ENCODE measurements around the gene ECI1. TPM values are rescaled to one million over a fixed set of nuclear protein-coding genes. Genes with fewer than 3 reads are reported as not detected.

The ECI1 gene
- total RNA-seq, 2 experiments from 2014 or later: 10.1 to 12.5 TPM

DNA sequence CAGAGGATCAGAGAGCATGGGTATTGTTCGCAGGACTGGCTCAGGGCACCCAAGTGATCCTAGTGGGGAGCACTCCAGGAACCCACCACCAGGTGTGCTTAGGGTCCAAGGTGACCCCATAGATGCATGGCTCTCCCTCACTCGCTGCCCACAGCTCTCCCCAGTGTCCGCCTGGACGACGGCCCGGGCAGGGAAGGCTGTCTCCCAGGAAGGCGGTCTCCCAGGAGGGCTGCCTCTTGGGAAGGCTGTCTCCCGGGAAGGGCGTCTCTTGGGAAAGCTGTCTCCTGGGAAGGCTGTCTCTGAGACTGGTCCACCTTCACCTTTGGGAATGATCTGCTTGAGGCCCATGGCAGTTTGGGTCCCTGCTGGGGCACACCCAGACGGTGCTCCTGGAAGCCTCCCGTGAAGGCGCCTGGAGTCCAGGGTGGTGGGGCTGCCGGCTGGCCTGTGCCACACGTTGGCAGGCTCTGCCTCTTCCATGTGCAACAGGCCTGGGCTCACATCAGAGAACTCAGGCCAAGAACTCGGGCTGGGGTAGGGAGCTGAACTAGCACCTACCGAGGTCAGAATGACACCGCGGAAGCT, 5.0 kb downstream of the ECI1 start:
- Histone ChIP-seq H3K27me3 (ENCODE audit: control insufficient read depth in 1 of 2, insufficient read depth in 2 of 2, low read length in 2 of 2) (no peaks in the 10 kb centered on the region), H3K9me3 (ENCODE audit: control insufficient read depth in 1 of 2, insufficient read depth in 1 of 2, low read length in 2 of 2) (no peaks in the 10 kb centered on the region), H3K27ac (ENCODE audit: low read depth in 1 of 2, low read length in 2 of 2) (no peak overlapping the region), H3K4me3 (ENCODE audit: low read length) (no peak overlapping the region), H3K4me1 (ENCODE audit: insufficient read depth, low read length) (peaks cover 13% of the 10 kb centered on the region), H3K36me3 (ENCODE audit: insufficient read depth, low read length) (peaks cover 40% of the 10 kb centered on the region)
- DNase-seq: no peak
- Mint-ChIP-seq H3K9me3 (no peaks in the 10 kb centered on the region), H3K27ac (no peak overlapping the region), H3K27me3 (no peaks in the 10 kb centered on the region), H3K4me3 (no peak overlapping the region), H3K4me1 (ENCODE audit: low read depth) (peaks cover 7% of the 10 kb centered on the region), H3K36me3 (ENCODE audit: low read depth) (peaks cover 27% of the 10 kb centered on the region)
- TF ChIP-seq, protein P1, sequence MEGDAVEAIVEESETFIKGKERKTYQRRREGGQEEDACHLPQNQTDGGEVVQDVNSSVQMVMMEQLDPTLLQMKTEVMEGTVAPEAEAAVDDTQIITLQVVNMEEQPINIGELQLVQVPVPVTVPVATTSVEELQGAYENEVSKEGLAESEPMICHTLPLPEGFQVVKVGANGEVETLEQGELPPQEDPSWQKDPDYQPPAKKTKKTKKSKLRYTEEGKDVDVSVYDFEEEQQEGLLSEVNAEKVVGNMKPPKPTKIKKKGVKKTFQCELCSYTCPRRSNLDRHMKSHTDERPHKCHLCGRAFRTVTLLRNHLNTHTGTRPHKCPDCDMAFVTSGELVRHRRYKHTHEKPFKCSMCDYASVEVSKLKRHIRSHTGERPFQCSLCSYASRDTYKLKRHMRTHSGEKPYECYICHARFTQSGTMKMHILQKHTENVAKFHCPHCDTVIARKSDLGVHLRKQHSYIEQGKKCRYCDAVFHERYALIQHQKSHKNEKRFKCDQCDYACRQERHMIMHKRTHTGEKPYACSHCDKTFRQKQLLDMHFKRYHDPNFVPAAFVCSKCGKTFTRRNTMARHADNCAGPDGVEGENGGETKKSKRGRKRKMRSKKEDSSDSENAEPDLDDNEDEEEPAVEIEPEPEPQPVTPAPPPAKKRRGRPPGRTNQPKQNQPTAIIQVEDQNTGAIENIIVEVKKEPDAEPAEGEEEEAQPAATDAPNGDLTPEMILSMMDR (IDR thresholded peaks at IDR 0.05): no peak
- POLR2A ChIA-PET: no interaction called here
- CTCF ChIA-PET: no interaction called here
- intact Hi-C loops (cut with DNase I, micrococcal nuclease): no loop called here
- no peak for ATAC-seq (ENCODE audit: poor library complexity)

DNA sequence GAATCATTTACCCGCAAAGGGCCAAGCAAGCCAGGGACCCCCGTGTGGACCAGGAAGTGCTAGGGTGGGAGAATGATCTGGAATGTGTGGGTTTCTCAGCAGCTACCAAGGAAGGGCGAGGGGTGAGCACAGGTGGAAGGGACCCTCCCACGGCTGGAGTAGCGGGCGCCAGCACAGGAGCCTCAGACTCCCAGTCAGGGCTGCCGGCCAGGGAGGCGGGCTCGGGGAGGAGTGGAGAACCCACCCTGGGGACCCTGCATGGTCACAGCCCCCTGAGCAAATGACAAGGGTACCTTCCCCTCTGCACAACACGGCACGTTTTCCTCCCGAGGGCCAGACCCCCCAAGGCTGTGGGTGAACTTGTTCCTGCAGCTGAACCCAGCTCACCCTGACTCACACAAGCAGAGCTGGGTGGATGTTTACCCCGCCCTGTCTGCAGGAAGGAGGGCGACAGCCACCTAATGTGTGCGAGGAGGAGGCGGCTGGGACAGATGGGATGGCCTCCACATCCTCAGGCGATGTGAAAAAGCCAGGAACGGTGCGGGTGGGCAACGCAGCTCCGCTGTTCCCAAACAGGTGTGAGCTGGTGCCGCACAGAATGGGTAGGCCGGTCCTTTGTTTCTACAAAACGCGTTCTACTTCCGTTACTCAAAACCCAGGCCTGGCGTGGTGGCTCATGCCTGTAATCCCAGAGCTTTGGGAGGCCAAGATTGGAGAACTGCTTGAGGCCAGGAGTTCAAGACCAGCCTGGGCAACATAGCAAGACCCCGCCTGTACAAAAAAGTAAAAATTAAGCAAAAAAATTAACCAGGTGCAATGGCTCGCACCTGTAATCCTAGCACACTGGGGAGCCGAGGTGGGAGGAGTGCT, 6.2 kb downstream of the ECI1 start:
- Histone ChIP-seq H3K36me3 (ENCODE audit: insufficient read depth, low read length) (peaks cover 40% of the 10 kb centered on the region), H3K27me3 (ENCODE audit: control insufficient read depth in 1 of 2, insufficient read depth in 2 of 2, low read length in 2 of 2) (no peaks in the 10 kb centered on the region), H3K4me1 (ENCODE audit: insufficient read depth, low read length) (peaks cover 3% of the 10 kb centered on the region), H3K9me3 (ENCODE audit: control insufficient read depth in 1 of 2, insufficient read depth in 1 of 2, low read length in 2 of 2) (no peaks in the 10 kb centered on the region), H3K4me3 (ENCODE audit: low read length) (no peak overlapping the region), H3K27ac (ENCODE audit: low read depth in 1 of 2, low read length in 2 of 2) (no peak overlapping the region)
- TF ChIP-seq, protein P1 (IDR thresholded peaks at IDR 0.05): no peak
- Mint-ChIP-seq H3K4me1 (ENCODE audit: low read depth) (no peaks in the 10 kb centered on the region), H3K36me3 (ENCODE audit: low read depth) (peaks cover 21% of the 10 kb centered on the region), H3K27me3 (no peaks in the 10 kb centered on the region), H3K4me3 (no peak overlapping the region), H3K9me3 (no peaks in the 10 kb centered on the region), H3K27ac (no peak overlapping the region)
- DNase-seq: no peak
- ChIA-PET CTCF (no interaction called here), POLR2A (no interaction called here)
- no peak for ATAC-seq (ENCODE audit: poor library complexity)
- intact Hi-C loops (cut with DNase I, micrococcal nuclease): no loop called here

DNA sequence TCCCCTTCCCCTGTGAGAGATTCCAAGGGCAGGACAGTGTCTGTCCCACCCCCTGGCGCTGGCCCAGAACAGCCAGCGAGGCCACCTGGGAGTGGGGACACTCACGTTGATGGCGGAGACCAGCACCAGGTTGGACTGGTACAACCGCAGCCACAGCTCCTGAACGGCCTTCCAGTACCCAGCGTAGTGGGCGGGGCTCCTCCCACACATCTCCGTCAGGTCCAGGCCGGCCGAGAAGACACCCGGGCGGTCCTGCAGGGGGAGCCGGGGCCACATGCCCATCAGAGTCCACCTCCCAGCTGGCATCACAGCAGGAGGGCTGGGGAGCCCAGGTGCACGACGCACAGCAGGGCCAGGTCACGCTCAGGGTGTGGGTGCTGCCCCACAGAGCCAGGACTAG, 7.1 kb downstream of the ECI1 start:
- H3K27ac Mint-ChIP-seq: no peak overlapping the region
- H3K36me3 ChIP-seq (ENCODE audit: insufficient read depth, low read length): peaks cover 40% of the 10 kb centered on the region
- no peak overlapping the region for H3K4me3 ChIP-seq (ENCODE audit: low read length)
- no peaks in the 10 kb centered on the region for H3K27me3 ChIP-seq (ENCODE audit: control insufficient read depth in 1 of 2, insufficient read depth in 2 of 2, low read length in 2 of 2)
- H3K4me1 Mint-ChIP-seq (ENCODE audit: low read depth): no peaks in the 10 kb centered on the region
- H3K9me3 Mint-ChIP-seq: no peaks in the 10 kb centered on the region
- no peak overlapping the region for H3K4me3 Mint-ChIP-seq
- intact Hi-C loops (cut with DNase I, micrococcal nuclease): no loop called here
- ChIA-PET POLR2A (no interaction called here), CTCF (no interaction called here)
- no peaks in the 10 kb centered on the region for H3K9me3 ChIP-seq (ENCODE audit: control insufficient read depth in 1 of 2, insufficient read depth in 1 of 2, low read length in 2 of 2)
- H3K4me1 ChIP-seq (ENCODE audit: insufficient read depth, low read length): no peaks in the 10 kb centered on the region
- peaks cover 21% of the 10 kb centered on the region for H3K36me3 Mint-ChIP-seq (ENCODE audit: low read depth)
- no peak overlapping the region for H3K27ac ChIP-seq (ENCODE audit: low read depth in 1 of 2, low read length in 2 of 2)
- ATAC-seq (ENCODE audit: poor library complexity) (no peak), DNase-seq (no peak)
- TF ChIP-seq, protein P1 (IDR thresholded peaks at IDR 0.05): no peak
- no peaks in the 10 kb centered on the region for H3K27me3 Mint-ChIP-seq

All from CD4-positive, alpha-beta T cell (primary cell).